GM21786 (cell line): ENCODE data around the gene TP53INP2.
"Not testable (repeated sequence)": the region's sequence is repeated elsewhere in the genome, so short reads cannot be mapped to it uniquely, and the experiment has no call there.

Source experiments
- ATAC-seq: cut with Tn5 transposase; IDR thresholded peaks from one replicate; pipeline ENCODE4 v1.9.1; 2021; ENCODE audit not compliant: unreplicated experiment

The TP53INP2 gene, protein sequence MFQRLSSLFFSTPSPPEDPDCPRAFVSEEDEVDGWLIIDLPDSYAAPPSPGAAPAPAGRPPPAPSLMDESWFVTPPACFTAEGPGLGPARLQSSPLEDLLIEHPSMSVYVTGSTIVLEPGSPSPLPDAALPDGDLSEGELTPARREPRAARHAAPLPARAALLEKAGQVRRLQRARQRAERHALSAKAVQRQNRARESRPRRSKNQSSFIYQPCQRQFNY

DNA sequence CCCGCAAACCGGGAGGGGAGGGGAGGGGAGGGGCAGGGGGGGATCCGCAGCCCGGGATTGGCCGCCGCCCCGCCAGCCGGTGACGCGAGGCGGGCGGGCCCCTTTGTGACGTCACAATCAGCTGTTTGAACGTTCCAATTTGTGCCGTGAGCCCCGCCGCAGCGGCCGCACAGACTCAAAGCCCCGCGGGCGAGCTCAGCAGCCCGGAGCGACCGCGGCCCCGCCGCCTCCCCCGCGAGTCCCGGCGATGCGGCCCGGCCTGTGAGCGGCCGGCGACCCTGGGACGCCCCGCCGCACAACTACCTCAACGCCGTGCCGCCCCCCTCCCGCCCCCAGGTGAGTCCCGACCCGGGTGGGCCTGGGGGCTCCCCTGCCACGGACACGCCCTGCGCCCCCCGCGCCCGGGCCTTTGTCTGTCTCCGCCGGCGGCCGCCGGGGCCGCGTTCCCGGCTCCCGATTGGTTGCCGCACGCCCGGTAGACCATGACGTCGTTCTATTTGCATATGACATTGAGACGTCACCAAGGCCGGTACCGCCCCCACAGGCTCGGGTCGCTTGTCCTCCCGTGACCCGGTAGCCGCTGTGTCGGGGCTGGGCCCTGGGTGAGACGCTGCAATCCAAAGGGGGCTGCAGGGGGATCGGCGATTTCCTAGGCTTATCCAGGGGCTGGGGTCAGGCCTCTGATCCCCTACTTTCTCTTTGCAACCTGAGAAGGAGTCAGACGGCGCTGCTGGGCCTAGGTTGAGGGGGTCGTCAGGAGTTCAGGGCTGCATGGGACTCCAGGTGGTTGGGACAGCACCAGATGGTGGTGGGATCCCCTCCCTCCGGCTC lies at the start of gene TP53INP2:
TP53INP2 (plus strand) TSS at position 168 of the 831 bp plus-strand sequence. CDS start 4,396 bp downstream, outside the sequence.
- peak; percentile 36 for ATAC-seq

DNA sequence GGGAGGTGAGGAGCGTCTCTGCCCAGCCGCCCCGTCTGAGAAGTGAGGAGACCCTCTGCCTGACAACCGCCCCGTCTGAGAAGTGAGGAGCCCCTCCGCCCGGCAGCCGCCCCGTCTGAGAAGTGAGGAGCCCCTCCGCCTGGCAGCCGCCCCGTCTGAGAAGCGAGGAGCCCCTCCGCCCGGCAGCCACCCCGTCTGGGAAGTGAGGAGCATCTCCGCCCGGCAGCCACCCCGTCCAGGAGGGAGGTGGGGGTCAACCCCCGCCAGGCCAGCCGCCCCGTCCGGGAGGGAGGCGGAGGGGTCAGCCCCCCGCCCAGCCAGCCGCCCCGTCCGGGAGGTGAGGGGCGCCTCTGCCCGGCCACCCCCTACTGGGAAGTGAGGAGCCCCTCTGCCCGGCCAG lies 45.5 kb upstream of the TP53INP2 start:
- not testable (repeated sequence) for ATAC-seq

DNA sequence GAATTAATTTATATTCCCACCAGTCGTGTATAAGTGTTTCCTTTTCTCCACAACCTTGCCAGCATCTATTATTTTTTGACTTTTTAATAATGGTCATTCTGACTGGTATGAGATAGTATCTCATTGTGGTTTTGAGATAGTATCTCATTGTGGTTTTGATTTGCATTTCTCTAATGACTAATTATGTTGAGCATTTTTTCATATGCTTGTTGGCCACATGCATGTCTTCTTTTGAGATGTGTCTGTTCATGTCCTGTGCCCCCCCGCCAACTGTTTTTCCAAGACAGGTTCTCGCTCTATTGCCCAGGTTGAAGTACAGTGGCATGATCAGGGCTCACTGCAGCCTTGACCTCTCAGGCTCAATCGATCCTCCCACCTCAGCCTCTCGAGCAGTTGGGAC lies 42.3 kb upstream of the TP53INP2 start:
- not testable (repeated sequence) for ATAC-seq

DNA sequence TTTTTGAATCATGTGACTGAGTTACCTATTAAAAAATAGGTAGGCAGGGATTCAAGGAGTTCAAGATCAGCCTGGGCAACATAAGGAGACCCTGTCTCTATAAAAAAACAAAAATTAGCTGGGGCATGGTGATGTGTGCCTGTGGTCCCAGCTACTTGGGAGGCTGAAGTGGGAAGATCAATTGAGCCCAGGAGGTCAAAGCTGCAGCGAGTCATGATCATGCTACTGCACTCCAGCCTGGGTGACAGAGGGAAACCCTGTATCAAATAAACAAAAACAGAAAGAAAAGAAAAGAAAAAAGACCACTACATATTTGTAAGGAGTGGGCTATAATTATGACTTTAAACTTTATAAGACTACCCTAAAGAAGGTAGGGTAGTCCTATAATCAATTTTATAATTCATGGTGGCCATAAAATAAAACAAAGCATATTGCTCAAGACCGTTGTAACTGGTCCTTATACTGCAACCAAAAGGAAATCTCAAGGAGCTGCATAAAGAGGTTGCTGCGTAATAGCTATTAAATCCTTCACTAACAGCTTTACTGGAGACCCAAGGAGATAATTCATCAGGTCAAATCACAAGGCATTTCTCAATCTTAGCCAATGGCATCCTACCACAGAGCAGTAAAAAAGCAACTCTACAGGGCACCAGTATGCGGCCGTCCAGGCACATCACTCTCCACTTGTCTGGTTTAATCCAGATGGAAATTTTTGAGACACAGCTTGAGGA lies 40.8 kb upstream of the TP53INP2 start:
- no peak for ATAC-seq

DNA sequence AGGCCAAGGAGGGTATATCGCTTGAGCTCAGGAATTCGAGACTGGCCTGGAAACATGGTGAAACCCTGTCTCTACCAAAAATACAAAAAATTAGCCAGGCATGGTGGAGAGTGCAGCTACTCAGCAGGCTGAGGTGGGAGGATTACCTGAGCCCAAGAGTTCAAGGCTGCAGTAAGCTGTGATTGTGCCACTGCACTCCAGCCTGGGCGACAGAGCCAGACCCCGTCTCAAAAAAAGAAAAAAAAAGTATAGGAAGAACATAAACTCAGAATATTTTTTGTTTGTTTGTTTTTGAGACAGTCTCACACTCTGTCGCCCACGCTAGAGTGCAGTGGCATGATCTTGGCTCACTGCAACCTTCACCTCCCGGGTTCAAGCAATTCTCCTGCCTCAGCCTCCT lies 39.4 kb upstream of the TP53INP2 start:
- not testable (repeated sequence) for ATAC-seq

DNA sequence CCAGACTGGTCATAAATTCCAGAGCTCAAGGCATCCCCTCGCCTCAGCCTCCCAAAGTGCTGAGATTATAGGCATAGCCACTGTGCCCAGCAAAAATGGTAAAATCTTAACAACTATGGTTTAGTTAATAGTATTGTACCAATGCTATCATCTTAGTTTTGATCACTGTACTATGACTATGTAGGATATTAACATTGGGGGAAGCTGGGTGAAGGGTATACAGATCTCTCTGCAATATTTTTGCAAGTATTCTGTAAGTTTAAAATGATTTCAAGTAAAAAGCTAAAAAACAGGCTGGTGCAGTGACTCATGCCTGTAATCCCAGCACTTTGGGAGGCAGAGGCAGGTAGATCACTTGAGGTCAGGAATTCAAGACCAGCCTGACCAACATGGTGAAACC lies 35.0 kb upstream of the TP53INP2 start:
- no peak for ATAC-seq

DNA sequence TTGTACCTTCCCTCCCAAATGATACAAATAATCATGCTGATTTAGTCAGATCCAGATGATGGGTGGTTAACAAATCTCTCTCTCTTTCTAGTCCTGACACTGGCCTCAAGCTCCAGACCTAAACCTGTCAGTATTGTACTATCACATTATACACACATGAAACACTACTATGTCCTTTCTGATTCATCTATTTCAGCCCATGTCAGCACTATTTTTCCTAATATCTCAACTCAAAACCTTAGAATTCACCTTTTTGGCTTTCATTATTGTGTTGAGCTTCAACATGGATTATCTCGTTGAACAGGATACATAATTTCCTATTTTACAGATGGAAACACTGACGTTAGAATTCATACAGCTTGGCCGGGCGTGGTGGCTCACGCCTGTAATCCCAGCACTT lies 30.7 kb upstream of the TP53INP2 start:
- ATAC-seq, result no peak

DNA sequence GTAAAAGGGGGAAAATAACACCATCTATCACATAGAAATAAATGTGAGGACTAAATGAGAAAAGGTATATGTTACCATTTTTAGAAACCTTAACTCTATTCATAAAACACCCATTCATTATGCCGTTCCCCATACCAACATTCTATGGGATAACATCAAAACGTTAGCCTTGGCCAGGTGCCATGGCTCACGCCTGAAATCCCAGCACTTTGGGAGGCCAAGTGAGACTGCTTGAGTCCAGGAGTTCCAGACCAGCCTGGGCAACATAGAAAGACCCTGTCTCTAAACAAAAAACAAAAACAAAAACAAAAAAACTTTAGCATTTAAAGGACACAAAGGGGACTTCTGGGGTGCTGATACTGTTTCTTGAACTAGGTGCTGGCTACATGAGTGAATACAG lies 28.6 kb upstream of the TP53INP2 start:
- ATAC-seq, result no peak

DNA sequence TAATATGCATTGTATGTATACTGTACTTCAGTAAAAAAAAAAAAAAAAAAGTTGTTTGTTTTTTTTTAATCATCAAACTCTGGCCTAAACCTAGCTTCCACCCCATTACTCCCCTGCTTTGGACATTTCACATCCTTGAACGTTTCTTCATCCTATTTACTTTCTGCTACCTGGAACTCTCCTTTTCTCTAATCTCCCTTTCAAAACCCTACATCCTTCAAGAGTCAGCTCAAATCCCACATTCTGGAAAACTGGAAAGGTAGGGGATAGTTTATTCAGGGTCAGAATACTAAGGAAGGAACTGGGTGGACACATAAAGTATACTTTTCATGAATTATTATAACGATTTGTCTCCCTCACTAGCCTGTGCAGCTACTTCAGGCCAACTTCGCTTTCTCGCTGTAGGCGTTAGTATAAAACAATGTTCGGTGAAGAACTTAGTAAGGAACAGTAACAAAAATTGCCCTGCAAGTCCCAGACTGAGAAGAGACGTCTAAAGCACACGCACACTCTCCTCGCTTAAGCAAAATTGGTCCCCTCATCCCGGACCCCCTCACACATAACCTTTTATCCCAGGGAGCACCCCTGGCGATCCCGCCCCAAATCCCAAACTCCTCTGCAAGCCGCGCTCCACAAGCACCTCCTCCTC lies 28.0 kb upstream of the TP53INP2 start:
- ATAC-seq, result no peak

DNA sequence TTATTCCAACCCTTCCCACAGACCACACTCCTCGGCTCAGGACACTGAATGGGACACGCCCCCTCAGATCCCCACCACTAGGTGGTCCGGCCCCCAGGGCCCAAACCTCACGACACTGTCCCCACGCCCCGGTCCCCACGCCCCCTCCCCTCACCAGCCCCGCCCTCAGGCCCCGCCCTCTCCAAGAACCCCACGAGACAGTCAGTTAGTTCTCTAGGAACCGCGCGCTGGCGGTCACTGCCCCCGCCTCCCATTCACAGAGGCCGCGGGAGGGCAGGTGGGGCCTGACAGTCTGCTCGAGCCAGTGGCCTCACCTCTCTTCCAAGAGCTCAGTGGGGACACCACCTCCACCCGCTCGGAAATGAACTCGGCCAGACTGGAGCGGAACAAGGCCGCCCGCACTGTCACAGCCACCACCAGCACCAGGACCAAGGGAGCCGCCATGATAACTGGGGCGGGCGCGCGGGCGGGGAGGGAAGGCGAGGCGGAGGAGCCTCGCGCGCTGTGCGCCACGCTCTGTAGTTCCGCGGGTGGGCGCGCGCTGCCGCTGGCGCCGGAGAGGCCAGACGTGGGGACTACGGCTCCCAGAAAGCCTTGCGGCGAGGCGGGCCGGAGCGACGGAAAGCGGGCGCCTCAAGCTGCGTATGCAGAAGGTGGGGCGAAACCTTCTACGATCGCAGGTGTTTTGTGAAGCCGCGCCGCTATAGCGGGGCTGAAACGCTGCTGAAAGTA lies 27.3 kb upstream of the TP53INP2 start, which contains the start of gene PIGU:
PIGU (minus strand) TSS at position 451 of the 732 bp plus-strand sequence; CDS start at position 444, 7 bp downstream.
- peak; percentile 92 for ATAC-seq

DNA sequence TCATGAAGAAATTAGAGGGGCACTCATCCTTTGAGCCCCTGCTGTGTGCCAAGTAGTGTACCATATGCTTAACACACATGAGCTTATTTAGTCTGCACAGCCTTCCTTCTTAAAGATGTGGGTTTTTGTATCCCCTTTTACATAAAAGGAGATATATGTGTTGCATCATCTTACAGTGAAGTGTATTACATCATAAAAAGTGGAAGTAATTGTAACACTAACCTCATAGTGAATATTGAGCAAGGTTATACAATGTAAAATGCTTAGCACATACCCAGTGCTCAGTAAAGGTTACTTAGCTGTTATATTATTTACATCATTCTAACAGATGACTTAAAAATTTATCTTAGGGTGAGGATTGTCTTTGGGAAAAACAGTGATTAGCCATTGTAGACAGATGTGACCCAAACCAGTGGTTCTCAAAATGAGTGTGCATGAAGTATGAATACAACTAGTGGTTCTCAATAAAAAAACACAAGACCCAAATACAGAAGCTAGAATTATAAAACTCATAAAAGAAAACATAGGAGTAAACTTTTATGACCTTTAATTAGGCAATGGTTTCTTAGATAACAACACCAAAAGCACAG lies 23.5 kb upstream of the TP53INP2 start:
- no peak for ATAC-seq

DNA sequence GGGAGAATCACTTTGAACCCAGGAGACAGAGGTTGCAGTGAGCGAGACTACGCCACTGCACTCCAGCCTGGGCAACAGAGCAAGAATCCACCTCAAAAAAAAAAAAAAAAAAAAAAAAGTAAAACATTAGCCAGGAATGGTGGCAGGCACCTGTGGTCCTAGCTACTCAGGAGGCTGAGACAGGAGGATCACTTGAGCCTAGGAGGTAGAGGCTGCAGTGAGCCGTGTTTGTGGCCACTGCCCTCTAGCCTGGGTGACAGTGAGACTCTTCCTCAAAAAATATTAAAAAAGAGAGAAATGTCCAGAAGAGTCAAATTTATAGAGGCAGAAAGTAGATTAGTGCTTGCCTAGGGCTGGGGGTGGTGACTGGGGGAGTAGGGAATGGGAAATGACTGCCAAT lies 20.5 kb upstream of the TP53INP2 start:
- no peak for ATAC-seq

DNA sequence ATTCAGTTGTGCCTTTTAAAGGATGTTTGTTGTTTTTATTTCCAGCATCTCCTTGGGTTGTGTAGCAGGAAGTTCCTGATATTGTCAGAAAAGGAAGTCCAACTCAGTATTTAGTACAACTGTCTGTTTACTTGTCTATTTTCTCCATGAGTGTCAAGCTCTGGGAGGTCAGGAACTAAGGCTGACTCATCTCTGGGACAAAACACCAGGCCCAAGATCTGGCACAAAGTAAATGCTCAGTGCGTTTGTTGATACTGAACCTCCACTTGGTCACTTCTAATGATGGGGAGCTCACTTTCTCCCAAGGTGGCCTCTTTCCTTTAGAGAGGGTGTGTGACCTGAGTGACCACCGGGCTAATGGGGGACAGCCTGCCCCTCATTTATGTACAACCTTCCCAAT lies 14.7 kb upstream of the TP53INP2 start:
- ATAC-seq, result no peak

DNA sequence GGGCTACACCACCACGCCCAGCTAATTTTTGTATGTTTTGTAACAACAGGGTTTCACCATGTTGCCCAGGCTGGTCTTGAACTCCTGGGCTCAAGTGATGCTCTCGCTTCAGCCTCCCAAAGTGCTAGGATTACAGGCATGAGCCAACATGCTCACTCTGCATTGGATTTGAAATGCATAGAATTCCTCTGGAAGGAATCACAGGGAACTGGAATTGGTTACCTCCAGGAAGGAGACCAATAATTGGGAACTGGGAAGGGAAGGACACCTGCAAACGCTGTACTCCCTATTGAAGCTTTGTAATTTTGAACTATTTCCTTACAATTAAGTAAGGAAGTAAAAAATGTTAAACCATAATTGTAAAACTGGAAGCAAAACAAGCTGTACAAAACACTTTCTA lies 12.3 kb upstream of the TP53INP2 start:
- ATAC-seq, result no peak

DNA sequence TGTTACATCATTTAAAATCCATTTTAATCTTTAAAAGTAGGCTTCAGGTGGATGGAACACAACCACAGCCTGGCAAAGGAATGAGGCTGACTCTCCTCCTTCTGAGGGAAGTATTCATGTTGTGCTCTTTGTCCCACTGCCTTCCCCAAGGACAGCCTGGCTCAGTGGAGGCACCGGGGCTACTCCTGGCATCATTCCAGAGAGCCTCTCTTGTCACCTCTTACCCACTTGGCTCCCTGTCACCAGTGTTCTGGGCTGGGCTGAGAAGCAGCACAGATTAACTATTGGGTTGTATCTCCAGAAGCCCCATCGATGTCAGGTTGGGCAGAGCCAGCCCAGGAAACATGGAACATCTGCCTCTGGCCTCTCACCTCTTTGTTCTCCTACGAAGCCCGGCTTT lies 10.7 kb upstream of the TP53INP2 start:
- ATAC-seq, result no peak

DNA sequence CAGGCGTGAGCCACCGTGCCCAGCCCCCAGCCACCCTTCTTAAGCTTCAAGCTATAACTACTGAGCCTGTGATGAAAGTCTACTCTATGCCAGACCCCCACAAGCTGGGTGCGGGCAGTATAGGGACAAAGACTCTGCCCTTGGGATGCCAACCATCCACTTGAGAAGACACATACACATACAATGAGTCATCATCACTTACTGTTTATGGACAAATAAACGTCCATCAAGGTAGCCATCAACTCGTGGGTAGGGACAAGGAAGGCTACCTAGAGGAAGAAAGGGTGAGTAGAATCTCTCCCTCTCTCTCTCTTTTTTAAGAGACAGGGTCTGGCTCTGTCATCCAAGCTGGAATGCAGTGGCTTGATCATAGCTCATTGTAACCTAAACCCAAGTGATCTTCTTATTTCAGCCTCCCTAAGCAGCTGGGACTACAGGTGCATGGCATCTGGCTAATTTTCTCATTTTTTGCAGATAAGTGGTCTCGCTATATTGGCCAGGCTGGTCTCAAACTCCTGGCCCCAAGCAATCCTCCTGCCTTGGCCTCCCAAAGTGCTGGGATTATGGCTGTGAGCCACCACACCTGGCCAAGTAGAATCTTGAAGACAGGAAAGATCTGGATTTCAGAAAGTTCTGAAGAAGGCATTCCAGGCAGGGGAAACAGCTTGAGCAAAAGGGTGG lies 2.6 kb upstream of the TP53INP2 start:
- ATAC-seq, result no peak

DNA sequence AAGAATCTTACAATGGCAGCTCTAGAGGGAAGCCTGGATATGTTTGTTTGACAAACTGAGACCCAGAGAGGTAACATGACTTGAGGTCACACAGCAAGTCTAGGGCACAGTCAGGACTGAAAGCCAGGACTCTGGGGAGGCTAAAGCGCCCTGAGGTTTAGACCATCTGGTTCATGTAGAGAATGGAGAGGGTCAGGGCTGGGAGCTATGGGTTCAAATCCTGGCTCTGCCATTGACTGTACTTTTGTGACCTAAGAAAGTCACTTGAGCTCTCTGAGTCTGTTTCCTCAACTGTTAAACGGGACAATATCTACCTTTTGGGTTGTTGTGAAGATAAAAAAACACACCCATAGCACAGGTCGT lies 1.1 kb upstream of the TP53INP2 start:
- no peak for ATAC-seq

DNA sequence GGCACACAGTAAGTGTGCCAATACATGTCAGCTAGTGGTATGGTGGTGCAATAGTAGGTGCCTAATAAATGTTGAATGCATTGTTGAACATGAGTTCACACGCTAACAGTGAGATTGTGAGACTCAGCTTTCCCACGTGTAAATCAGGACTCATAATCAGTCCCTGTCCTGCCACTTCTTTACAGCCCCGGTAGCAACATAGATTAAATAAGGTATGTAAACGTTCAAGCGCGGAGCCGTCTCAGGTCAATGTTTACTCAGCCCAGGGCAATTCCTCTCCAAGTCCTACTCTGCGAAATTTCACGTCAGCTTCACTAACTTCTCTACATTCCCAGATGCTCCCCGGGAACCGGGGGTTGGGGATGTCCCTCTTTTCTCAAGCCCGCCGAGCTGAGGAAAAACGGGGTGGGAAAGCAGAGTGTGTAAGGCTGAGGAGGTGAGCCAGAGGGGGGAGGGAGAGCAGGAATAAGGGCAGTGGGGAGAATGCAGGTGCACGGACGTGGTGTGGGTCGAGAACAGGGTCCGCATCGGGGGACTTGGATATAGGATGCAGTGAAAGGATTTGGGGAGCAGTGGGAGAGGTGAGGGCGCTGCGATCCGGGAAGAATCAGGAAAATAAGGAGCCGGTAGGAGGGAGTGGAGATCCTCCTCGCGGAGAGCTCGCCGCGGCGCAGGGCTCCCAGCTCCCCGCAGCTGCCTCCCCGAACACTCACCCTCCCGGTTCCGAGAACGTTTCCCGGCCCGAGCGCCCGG lies 544 bp upstream of the TP53INP2 start:
- ATAC-seq, result no peak

DNA sequence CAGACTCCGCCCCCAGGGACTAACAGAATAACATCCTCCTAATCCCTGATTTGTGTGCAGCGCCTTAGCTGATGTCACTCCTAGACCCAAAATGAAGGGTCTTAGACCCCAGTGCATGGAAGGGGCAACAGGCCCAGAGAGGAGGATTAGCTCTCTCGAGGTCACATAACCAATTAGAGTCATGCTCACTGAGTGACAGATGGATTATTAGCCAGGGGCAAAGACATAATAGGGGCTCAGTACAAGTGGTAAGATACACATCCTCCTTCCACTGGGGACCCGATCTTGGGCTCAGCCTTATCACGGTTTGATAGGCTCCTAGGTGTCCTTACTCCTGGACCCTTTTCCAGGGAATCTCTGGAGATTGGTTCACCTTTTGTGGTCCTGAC lies 858 bp downstream of the TP53INP2 start:
- ATAC-seq, result no peak
